Skeletal muscle satellite cell (primary cell): Measurements from ENCODE around the gene UBXN10.
"Not testable (repeated sequence)": the region's sequence is repeated elsewhere in the genome, so short reads cannot be mapped to it uniquely, and the experiment has no call there.

Experiments
- H3K27me3 ChIP-seq: 2 replicates; pipeline ENCODE4 v1.7.0; 2013; ENCODE audit warnings: low read length; ENCODE audit not compliant: control insufficient read depth, insufficient read depth
- H3K36me3 ChIP-seq: 2 replicates; pipeline ENCODE4 v1.7.0; 2013; ENCODE audit warnings: mild to moderate bottlenecking, control low read depth, low read length; ENCODE audit not compliant: insufficient read depth
- H3K4me1 ChIP-seq: 2 replicates; pipeline ENCODE4 v1.7.0; 2013; ENCODE audit warnings: low read length; ENCODE audit not compliant: control insufficient read depth, insufficient read depth
- H3K4me2 ChIP-seq: 2 replicates; pipeline ENCODE4 v1.7.0; 2013; ENCODE audit warnings: mild to moderate bottlenecking, low read length
- H3K4me3 ChIP-seq: 2 replicates; pipeline ENCODE4 v1.7.0; 2013; ENCODE audit warnings: low read length
- H3K9ac ChIP-seq: 2 replicates; pipeline ENCODE4 v1.7.0; 2013; ENCODE audit warnings: mild to moderate bottlenecking, low read depth, low read length, moderate library complexity
- H3K9me3 ChIP-seq: replicated peaks from 2 replicates; pipeline ENCODE4 v1.7.0; 2013; ENCODE audit warnings: mild to moderate bottlenecking, control low read depth, low read length

UBXN10 gene

DNA sequence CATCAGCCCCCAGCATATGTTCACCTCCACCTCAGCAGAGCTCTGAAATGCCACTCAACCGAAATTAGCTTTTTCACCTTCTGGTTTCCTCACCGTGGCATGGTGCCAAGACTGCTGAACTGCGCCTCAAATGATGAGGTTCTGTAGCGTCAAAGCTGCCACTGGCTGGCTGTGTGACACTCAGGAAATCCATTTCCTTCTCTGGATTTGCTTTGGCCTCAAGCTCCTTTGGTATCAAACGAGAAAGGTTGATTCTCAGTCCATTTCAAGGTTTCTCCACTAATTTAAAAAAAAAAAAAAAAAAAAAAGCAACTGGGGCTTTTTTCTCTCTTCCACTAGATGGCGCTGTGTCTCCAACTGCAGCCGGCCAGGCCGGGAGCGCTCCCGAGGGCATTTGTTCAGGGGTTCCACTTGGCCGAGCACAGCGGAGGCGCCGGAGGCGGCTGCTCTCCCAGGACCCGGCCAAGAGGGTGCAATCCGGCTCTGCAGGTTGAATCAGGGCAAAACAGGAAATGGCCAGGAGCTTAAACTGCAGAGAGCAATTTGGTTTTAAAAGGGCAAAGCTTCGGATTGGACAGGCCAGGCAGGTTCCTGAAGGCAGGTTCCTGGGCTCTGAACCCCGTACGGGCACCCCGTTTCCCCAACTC lies 26.9 kb downstream of the UBXN10 start:
- no peaks in the 10 kb centered on the region for H3K4me1 ChIP-seq
- peaks cover 46% of the 10 kb centered on the region for H3K27me3 ChIP-seq
- H3K36me3 ChIP-seq: no peaks in the 10 kb centered on the region
- H3K9ac ChIP-seq: no peak overlapping the region
- no peak overlapping the region for H3K4me3 ChIP-seq
- peak overlapping the region; percentile 67 for H3K4me2 ChIP-seq
- no peaks in the 10 kb centered on the region for H3K9me3 ChIP-seq

GRCh38 chr1:20215716-20216115 lies 29.8 kb downstream of the UBXN10 start:
- Histone ChIP-seq H3K4me3 (no peak overlapping the region), H3K36me3 (no peaks in the 10 kb centered on the region), H3K9me3 (no peaks in the 10 kb centered on the region), H3K27me3 (peaks cover 49% of the 10 kb centered on the region), H3K4me1 (no peaks in the 10 kb centered on the region), H3K9ac (no peak overlapping the region), H3K4me2 (no peak overlapping the region)

DNA sequence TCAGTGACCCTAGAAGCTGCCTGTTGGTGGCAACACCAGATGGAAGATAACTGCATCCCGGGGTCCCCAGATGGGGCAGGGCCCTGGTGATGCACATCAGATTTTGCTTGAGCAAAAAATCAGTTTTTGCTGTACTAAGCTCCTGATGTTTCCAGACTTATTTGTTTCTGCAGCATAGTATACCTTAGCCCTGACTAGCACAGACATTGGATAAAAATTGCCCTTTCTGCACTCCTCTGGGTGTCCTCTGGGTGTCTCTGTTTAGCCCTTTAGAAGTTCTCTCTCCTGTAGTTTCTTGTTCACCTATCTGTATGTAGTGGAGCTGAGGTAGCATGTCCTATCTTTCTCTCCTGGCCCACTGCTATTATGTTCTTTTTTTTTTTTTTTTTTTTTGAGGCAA lies 30.7 kb downstream of the UBXN10 start:
- Histone ChIP-seq H3K9ac (no peak overlapping the region), H3K36me3 (no peaks in the 10 kb centered on the region), H3K4me2 (no peak overlapping the region), H3K4me3 (no peak overlapping the region), H3K4me1 (no peaks in the 10 kb centered on the region), H3K9me3 (no peaks in the 10 kb centered on the region), H3K27me3 (peaks cover 41% of the 10 kb centered on the region)

DNA sequence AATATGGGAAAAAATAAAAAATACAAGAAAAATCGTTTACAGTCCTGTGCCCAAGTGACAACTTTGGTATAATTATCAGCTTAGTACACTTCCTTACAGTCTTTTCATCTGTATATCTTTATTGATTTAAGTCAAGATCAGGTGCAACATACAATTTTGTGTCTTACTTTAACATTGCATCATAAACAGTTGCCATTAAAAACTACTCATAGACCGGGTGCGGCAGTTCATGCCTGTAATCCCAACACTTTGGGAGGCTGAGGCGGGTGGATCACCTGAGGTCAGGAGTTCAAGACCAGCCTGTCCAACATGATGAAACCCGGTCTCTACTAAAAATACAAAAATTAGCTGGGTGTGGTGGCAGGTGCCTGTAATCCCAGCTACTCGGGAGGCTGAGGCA lies 33.2 kb downstream of the UBXN10 start:
- peaks cover 53% of the 10 kb centered on the region for H3K27me3 ChIP-seq
- H3K9me3 ChIP-seq, H3K36me3 ChIP-seq, H3K9ac ChIP-seq, H3K4me2 ChIP-seq, H3K4me3 ChIP-seq, H3K4me1 ChIP-seq: not testable (repeated sequence)

DNA sequence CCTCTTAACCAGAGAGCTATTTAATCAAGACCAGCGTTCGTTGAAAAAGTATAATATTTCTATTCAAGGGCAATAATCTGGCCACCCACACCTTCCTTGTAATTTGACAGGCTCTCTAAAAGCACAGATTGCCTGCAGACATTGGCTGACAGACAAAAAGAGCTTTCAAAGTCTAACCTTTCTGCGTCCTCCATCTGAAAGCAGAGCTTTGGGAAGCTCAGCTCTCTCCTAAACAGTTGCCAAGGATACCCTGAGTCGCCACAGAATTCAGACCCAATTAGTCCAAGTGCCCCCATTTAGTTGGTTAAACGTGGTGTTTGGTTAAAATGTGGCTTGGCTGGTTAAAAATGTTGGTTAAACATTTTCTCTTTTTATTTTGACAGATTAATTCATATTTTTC lies 34.1 kb downstream of the UBXN10 start:
- Histone ChIP-seq H3K4me1 (no peaks in the 10 kb centered on the region), H3K36me3 (no peaks in the 10 kb centered on the region), H3K9me3 (no peaks in the 10 kb centered on the region), H3K27me3 (peaks cover 55% of the 10 kb centered on the region), H3K9ac (no peak overlapping the region), H3K4me2 (no peak overlapping the region), H3K4me3 (no peak overlapping the region)

DNA sequence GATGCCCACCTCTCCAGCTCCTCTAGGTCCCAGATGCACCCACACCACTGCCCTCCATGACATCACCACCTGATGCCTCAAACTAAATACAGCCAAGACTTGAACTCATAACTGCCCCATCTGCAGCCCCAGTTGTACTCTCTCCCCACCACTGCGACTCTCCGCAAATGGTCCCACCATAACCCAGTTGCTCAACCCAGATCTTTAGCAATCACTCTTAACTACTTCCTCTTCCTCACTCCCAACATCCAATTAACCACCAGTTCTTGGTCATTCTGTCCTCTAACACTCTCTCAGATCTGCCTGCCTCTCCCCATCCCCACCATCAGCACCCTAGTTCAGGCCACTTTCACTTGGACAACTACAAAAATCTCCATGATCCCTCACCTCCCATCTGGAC lies 37.2 kb downstream of the UBXN10 start:
- no peak overlapping the region for H3K4me3 ChIP-seq
- no peaks in the 10 kb centered on the region for H3K4me1 ChIP-seq
- H3K27me3 ChIP-seq: peaks cover 65% of the 10 kb centered on the region
- H3K36me3 ChIP-seq: no peaks in the 10 kb centered on the region
- no peaks in the 10 kb centered on the region for H3K9me3 ChIP-seq
- H3K9ac ChIP-seq: no peak overlapping the region
- H3K4me2 ChIP-seq: no peak overlapping the region

DNA sequence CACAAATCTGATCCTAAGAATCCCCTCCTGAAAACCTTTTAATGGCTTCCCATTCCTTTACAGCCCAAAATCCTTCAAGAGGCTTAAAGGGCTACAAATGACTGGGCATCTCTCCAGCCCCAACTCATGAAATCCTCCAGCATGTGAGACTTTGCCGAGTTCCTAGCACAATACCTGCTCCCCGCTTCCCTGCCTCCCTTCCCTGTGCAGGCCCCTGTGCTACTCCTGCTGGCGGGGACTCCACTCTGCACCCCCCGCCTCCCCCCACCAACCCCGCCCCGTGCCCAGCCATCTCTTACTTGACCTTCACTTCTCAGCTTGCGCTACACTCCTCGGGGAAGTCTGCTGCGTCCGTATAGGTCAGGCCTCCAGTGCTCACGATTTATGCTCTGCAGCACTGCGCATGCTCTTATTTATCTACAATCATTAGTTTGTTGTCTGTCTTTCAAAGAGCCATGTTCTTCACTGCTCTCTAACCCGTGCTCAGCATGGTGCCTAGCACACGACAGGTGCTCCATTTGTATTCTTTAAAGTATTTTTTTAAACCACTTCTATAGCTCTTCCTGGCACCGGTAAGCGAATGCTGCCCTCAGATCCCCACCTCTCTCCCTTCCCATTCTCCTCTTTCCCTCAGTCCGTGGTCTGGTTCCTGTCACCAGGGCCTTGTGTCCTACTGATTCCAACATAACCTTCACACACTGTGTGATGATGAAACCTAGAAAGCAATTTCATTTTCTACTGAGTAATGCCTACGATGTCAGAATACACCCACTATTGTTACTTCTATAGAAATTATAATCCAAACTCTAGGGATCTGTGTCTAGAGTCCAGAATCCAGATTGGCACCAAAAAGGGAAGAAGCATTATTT lies 37.9 kb downstream of the UBXN10 start:
- Histone ChIP-seq H3K9me3 (no peaks in the 10 kb centered on the region), H3K27me3 (peaks cover 68% of the 10 kb centered on the region), H3K9ac (no peak overlapping the region), H3K36me3 (no peaks in the 10 kb centered on the region), H3K4me3 (no peak overlapping the region), H3K4me2 (no peak overlapping the region), H3K4me1 (no peaks in the 10 kb centered on the region)

DNA sequence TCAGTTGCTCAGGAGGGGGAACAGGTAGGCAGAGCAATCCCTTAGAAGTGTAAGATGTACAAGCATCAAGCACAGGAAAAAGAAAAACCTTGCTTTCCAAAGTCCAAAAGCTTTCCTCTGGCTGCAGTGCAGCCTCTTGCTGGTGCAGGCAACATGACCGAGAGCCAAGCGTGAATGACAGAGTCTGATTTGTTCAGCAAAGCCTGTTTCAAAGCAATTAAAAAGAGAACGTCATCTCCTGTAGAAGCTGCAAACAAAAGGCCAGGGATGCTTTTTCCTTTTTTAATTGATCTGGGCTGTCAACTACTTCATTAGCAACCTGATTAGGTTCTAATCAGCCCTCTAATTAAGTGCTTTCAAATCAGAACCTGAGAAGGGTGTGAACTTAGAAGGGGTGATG lies 38.6 kb downstream of the UBXN10 start:
- Histone ChIP-seq H3K9me3 (no peaks in the 10 kb centered on the region), H3K9ac (no peak overlapping the region), H3K4me2 (no peak overlapping the region), H3K4me3 (no peak overlapping the region), H3K36me3 (no peaks in the 10 kb centered on the region), H3K4me1 (no peaks in the 10 kb centered on the region), H3K27me3 (peaks cover 73% of the 10 kb centered on the region)

- peaks cover 69% of the 10 kb centered on the region for H3K27me3 ChIP-seq
- H3K4me3 ChIP-seq: no peak overlapping the region
These were observed 41.8 kb downstream of the UBXN10 start for GRCh38 chr1:20227704-20228103.

DNA sequence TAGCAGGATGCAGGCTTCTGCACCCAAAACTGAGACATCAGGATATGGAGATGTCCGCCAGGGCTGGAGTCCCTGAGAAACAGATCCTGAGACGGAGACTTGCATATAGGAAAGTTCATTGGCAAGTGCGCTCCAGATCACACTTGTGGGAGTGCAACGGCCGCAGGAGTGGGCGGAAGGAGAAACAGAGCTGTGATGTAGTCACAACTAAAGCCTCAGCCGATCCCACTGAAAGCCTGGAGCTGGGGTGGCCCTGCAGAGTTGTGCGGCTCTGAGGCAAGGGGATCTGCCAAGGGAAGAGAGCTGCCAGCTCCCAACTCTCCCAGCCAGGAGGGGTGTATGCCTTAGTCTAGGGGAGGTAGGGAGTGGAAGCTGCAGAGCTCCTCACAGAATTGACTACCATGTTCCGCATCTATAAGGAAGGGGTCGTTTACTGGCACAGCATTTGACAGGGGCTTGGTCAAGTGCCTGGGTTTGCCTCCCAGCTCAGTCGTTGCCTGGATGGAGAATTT lies 42.5 kb downstream of the UBXN10 start:
- H3K27me3 ChIP-seq: peaks cover 70% of the 10 kb centered on the region
- H3K4me2 ChIP-seq: no peak overlapping the region
- H3K4me1 ChIP-seq: no peaks in the 10 kb centered on the region
- H3K9me3 ChIP-seq: no peaks in the 10 kb centered on the region
- no peak overlapping the region for H3K4me3 ChIP-seq
- H3K9ac ChIP-seq: no peak overlapping the region
- no peaks in the 10 kb centered on the region for H3K36me3 ChIP-seq

More at GRCh38 chr1:20227704-20228103, 41.8 kb downstream of the UBXN10 start:
- no peak overlapping the region for H3K9ac ChIP-seq
- H3K4me2 ChIP-seq: no peak overlapping the region
- no peaks in the 10 kb centered on the region for H3K36me3 ChIP-seq
- H3K9me3 ChIP-seq: no peaks in the 10 kb centered on the region
- no peaks in the 10 kb centered on the region for H3K4me1 ChIP-seq

- H3K4me1 ChIP-seq: no peaks in the 10 kb centered on the region
- H3K9me3 ChIP-seq: no peaks in the 10 kb centered on the region
- no peak overlapping the region for H3K9ac ChIP-seq
- no peak overlapping the region for H3K4me3 ChIP-seq
- peaks cover 72% of the 10 kb centered on the region for H3K27me3 ChIP-seq
- H3K4me2 ChIP-seq: no peak overlapping the region
- H3K36me3 ChIP-seq: no peaks in the 10 kb centered on the region
These were observed 43.3 kb downstream of the UBXN10 start for GRCh38 chr1:20229171-20229570.
